GM21717 (cell line): Measurements from ENCODE around the gene PDE4B.

Experiments
- ATAC-seq: cut with Tn5 transposase; IDR thresholded peaks from one replicate; pipeline ENCODE4 v1.9.1; 2021; ENCODE audit warnings: mild to moderate bottlenecking, moderate library complexity; ENCODE audit not compliant: unreplicated experiment

PDE4B gene

DNA sequence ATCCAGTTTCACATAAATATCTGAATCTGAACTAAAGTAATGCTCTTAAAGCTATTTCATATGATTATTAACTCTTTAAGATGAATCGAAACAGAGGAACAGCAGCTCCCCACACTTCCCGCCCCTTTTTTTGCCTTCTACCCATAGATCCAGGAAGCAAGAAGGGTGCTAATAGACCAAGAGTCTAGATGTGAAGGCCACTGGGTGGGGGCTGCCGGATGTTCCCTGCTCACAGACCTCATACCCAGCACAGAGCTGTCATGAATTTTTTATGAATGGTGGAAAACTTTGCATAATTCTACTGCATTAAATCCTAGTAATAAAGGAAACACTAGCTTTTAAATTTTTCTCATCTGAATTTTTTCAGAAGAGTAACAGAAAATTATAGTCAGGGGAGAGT is 457.4 kb downstream of the PDE4B start:
- no peak for ATAC-seq

GRCh38 chr1:66250478-66250877 is 457.8 kb downstream of the PDE4B start:
- no peak for ATAC-seq

- ATAC-seq: no peak
Measured at GRCh38 chr1:66251546-66251945, 458.9 kb downstream of the PDE4B start.

DNA sequence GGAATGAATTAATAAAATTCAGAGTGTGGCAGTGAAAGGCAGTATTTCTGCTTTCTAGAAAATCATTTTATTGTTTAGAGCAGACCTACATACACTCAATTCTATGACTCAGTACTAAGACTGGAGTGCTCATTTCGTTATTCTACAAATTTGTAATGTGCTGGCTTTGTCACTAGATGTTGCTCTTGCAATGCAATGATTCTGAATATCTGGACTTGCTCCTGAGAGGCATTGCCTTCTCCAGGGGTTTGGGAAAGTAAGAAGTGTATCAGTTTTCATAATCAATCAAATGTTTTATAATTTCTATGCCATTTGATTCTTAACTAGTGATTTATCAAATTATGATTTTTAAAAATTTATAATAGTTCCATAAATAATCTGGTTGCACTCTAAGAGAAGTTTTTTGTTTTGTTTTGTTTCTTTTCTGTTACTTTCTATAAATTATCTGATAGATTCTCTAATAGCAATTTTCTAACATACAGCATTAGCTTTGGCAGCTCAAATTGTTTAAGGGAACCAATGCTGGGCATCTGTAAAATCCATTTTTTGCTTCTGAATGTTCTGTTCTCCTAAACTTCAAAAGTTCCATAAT is 460.7 kb downstream of the PDE4B start:
- peak; percentile 69 for ATAC-seq

DNA sequence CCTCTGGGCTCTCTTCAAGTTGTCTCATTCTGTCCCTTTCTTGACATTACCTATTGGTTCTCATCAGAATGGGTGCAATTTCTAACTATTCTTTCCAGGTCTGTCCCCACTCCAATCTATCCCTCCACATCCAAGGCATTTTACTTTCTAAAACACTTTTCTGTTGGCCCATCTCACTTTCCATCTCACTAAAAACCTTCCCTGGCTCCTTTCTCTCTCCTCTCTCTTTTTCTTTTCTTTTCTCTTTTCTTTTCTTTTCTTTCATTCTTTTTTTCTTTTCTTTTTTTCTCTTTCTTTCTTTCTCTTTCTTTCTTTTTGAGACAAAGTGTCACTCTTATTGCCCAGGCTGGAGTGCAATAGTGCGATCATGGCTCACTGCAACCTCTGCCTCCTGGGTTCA is 462.1 kb downstream of the PDE4B start:
- ATAC-seq: no peak

DNA sequence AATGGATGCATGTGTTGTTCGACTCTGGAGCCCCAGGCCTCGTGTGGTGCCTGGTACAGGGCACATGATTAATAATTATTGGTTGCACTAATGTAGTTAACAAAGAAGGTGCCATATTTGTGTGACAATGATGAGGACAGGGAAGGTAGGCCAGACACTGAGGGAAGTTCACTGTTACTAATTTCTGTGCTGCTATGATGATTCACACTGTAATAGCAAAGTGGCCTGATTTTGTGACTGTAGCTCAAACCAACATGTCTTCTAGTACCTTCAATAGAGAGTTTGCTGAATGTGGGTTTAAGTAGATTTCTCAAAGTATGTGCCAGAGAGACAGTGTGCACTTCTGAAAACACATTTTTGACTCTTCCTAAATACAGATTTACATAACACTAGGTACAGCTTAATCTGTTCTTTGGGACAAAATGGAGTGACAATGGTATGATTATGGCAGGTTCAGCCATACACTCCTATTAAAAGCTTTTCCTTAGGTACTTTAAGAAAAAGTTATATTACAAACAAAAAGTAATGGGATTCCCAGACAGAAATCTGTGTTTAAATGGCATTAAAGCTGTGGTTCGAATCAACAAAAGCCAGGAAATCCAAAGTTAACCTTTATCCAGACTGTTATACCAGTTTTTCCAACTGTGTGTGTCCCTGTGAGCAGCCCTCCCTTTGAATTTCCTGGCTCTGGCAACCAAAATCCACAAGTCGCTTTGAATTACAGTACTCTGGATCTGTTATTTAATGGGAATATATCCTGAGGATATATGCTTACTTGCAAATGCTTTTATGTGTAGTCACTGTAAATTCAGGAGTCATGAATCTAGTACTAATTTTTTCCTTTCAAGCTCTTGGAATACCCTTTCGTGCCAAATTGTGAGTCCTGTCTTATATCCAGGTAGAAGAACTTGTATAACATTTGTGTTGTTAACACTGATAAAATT is 464.2 kb downstream of the PDE4B start:
- no peak for ATAC-seq

GRCh38 chr1:66258404-66259105 is 465.9 kb downstream of the PDE4B start:
- ATAC-seq: peak; percentile 73

GRCh38 chr1:66261364-66261763 is 468.7 kb downstream of the PDE4B start:
- ATAC-seq: no peak

DNA sequence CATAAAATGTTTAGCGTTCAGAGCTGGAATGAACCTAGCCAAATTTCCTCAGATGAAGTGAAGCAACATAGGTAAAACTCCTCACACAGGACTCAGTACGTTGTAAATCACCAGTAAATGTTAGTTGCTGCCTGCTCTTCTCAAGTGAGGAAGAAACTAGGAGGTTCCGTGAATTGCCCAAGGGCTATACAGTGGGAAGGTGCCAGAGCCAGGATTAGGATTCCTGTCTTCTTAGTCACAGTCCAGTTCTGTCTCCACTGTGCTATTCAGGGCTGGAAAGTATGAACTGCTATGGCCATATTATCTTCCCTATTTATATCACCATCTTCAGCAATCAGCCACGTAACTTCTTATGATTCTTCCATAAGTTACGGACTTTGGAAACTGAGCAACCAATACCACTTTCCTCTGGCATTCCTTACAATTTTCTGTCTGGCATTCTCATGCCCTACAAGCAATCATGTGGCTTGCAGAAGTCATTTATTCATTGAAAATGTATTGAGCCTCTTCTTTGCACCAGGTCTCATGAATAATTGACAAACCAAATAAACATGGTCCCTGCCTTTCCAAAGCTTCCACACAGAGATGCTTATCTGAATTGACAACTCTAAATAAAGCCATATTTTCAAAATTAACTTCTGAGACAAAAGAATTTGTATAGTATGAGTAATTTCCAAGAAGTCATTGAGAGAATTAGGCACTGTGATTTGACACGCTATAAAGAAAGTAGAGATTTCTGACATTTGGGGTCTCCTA is 469.7 kb downstream of the PDE4B start:
- ATAC-seq: no peak

GRCh38 chr1:66265268-66265667 is 472.6 kb downstream of the PDE4B start:
- ATAC-seq: no peak

- ATAC-seq: no peak
Measured at GRCh38 chr1:66265796-66266195, 473.1 kb downstream of the PDE4B start.

DNA sequence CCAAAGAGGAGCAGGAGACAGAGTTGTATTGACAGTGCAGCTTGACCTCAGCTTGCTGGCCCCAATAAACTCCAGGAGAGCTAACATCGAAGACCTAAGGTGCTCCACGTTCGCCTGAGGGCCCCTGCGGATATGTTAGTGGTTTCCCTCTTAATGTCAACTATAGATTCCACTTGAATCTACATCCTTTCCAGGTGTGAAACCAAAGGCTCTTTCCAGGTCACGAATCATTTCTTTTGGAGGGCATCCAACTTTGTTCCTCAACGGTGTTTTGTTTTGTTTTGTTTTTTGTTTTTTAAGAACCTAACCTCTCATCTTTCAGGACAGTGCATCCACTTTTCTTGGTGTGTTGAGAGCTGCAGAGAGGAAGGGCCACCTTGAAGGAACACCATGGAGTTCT is 473.7 kb downstream of the PDE4B start:
- ATAC-seq: no peak

DNA sequence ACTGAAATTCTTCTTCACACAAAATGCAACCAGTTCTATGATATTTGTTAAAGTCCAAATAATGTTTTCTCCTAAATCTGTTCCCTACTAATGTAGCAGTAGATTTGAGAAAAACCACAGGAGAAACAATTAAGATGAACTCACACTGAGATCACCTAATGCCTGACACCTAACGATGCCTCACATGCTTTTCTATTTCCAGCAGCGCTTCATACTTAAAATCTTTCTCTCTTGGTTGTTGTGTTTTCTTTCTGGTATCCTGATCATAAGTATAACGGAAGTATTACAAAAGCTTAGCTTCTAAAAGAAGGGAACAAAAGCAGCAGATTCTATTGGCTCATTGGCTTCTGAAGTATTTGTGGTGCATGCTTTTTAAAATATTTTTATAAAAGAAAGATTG is 474.1 kb downstream of the PDE4B start:
- no peak for ATAC-seq

- no peak for ATAC-seq
Measured at GRCh38 chr1:66267201-66267940, 474.7 kb downstream of the PDE4B start.

DNA sequence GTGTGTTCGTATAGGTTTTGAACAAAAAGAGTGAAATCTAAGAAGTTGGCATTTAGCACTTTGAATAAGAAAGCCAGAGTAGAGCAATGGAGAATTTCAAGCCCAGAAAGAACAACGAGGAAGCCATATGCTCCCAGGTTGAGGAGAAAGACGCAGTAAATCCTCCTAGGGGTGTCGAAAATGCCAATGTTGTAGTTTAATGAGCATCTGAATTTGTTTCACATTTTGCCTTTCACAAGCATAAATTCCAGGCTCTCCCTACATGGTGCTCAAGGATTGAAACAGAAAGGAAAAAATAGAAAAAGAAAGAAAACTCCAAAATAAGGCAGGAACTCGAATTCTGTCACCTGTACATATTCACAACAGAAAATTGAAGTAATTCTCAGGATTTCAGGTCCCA is 476.5 kb downstream of the PDE4B start:
- no peak for ATAC-seq

DNA sequence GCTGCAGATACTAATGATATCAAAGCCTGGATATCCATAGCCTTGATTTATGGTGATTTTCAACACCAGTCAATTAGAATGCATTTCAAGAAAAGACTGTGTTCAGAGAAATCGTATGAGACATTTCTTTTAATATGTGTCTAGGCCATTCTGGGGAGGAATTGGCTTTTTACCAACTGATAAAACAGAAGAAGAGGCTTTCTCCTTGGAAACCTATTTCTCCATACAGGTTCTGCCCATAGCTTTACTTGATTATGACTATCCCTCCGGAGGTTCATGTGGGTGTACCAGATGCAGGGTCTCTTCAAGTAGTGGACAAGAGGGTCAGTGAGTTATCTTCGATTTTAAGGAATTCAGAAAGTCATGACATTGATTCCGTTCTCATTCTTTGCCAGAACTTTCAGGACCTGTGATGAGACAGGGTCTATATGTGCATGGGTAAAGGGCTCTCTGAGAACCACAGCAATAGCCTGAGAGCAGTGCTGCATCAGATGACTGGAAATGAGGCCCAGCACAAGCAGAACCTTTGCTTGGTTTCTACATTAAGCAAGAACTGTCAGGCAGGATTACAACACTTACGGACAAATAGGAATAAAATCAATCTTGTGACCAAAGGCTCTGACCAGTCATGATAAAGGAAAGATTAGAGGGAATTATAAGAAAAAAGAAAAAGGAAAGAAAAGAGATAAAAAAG is 477.6 kb downstream of the PDE4B start:
- no peak for ATAC-seq

DNA sequence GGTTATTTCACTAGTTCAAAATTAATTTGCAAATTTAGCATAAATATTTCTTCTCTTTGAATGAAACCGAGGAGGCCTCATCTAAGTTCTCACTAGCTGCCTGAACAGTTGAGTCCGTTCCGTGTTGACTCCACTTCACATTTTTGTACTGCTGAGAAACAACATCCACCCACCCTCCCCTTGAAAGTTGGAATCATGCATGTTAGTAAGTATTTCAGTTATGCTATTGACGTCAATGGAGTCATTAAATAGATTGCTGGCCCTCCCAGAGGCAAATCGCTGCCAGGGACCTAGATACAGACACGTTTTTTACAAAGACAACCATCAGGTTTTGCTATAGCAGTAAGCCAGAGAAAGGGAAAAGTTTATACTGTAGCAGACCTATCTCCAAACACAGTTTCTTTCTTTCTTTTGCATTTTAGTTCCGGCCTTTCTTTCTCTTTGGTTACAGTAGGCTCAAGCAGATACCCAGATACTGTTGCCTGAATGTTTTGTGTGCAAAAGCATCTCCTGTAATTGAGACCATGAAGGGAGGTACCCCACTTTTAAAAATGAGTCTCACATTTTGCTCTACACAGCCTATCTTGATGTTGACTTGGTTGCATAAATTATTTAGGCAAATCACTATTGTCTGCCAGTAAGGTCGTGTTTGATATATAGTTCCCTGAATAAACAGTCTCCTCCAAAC is 478.7 kb downstream of the PDE4B start:
- no peak for ATAC-seq

- no peak for ATAC-seq
Measured at GRCh38 chr1:66271904-66272254, 479.2 kb downstream of the PDE4B start.

DNA sequence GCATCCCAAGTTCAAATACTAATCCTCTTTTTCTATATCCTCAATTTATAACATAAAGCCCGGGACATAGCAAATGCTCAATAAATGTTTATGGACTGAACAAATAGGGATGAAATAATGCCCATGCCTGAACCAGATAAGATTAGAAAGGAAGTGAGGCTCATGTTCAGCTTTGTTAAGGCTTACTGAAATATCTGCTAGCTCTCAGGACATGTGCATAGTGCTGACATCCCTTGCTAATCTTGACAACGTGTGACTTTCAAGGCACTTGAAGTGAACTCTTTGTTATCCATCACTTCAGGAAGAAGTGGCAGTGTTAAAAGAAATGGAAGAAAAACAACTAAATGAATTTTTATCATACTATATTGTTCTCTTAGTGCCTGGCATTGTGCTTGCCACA is 481.0 kb downstream of the PDE4B start:
- no peak for ATAC-seq
